SJSA1 (cell line): ENCODE data around the gene RBM17. TPM values are rescaled to one million over a fixed set of nuclear protein-coding genes. Genes with fewer than 3 reads are reported as not detected.
A peak's percentile ranks its signal among the peaks of the same experiment; 100 is the strongest.
"Not testable (repeated sequence)": the region's sequence is repeated elsewhere in the genome, so short reads cannot be mapped to it uniquely, and the experiment has no call there.

Source experiments
- DNase-seq, 2 experiments: peaks; one replicate each; pipeline ENCODE4 v3.0.0-alpha.2; 2015 to 2020; ENCODE audit warnings: low spot score in 2 of 2, low read depth in 1 of 2
- H3K27ac ChIP-seq: fragments of 250-450 bp; sonication (Bioruptor Pico); 2 replicates; pipeline ENCODE4 v1.5.1; 2020; ENCODE audit warnings: mild to moderate bottlenecking, moderate library complexity
- H3K27me3 ChIP-seq: fragments of 250-450 bp; sonication (Bioruptor Pico); replicated peaks from 2 replicates; pipeline ENCODE4 v1.5.1; 2020; ENCODE audit warnings: mild to moderate bottlenecking, moderate library complexity
- H3K36me3 ChIP-seq: fragments of 250-450 bp; sonication (Bioruptor Pico); 2 replicates; pipeline ENCODE4 v1.5.1; 2020; ENCODE audit warnings: mild to moderate bottlenecking
- H3K4me1 ChIP-seq: fragments of 250-450 bp; sonication (Bioruptor Pico); replicated peaks from 2 replicates; pipeline ENCODE4 v1.6.1; 2021; ENCODE audit warnings: mild to moderate bottlenecking
- H3K4me3 ChIP-seq: fragments of 250-450 bp; sonication (Bioruptor Pico); 2 replicates; pipeline ENCODE4 v1.5.1; 2020; ENCODE audit warnings: mild to moderate bottlenecking
- H3K9me3 ChIP-seq: fragments of 250-450 bp; sonication (Bioruptor Pico); replicated peaks from 2 replicates; pipeline ENCODE4 v1.5.1; 2020; ENCODE audit warnings: mild to moderate bottlenecking
- total RNA-seq: library from RNA; depleted of rRNA; stranded (reverse); fragments of >200 nt; shearing (Covaris generic); gene quantifications from 2 replicates; pipeline ENCODE4 v1.2.3, GENCODE V29; 2014

The RBM17 gene
- total RNA-seq, 1 experiment from 2014 or later, result 54.1 TPM

- H3K27ac ChIP-seq, result no peak overlapping the region
- DNase-seq, result no peak
- peaks cover 61% of the 10 kb centered on the region for H3K36me3 ChIP-seq
- H3K27me3 ChIP-seq, result no peaks in the 10 kb centered on the region
- H3K4me1 ChIP-seq, result no peaks in the 10 kb centered on the region
- no peak overlapping the region for H3K4me3 ChIP-seq
- no peaks in the 10 kb centered on the region for H3K9me3 ChIP-seq
Measured at GRCh38 chr10:6098156-6098555, 9.3 kb downstream of the RBM17 start.

- H3K9me3 ChIP-seq, result no peaks in the 10 kb centered on the region
- H3K27me3 ChIP-seq, result no peaks in the 10 kb centered on the region
- no peaks in the 10 kb centered on the region for H3K4me1 ChIP-seq
- no peak overlapping the region for H3K27ac ChIP-seq
- no peak for DNase-seq
- H3K4me3 ChIP-seq, result no peak overlapping the region
- H3K36me3 ChIP-seq, result peaks cover 75% of the 10 kb centered on the region
Measured at GRCh38 chr10:6100370-6100769, 11.5 kb downstream of the RBM17 start.

- Histone ChIP-seq H3K36me3 (peaks cover 77% of the 10 kb centered on the region), H3K4me1 (no peaks in the 10 kb centered on the region), H3K9me3 (no peaks in the 10 kb centered on the region), H3K27me3 (no peaks in the 10 kb centered on the region), H3K4me3 (no peak overlapping the region), H3K27ac (no peak overlapping the region)
- no peak for DNase-seq
Measured at GRCh38 chr10:6101181-6101580, 12.3 kb downstream of the RBM17 start.

- H3K36me3 ChIP-seq, result peaks cover 82% of the 10 kb centered on the region
Measured at GRCh38 chr10:6102128-6102527, 13.3 kb downstream of the RBM17 start.

GRCh38 chr10:6103591-6103990, 14.8 kb downstream of the RBM17 start:
- Histone ChIP-seq H3K36me3 (peaks cover 82% of the 10 kb centered on the region), H3K27me3 (no peaks in the 10 kb centered on the region), H3K27ac (no peak overlapping the region), H3K9me3 (no peaks in the 10 kb centered on the region), H3K4me3 (no peak overlapping the region), H3K4me1 (no peaks in the 10 kb centered on the region)
- no peak for DNase-seq

More at GRCh38 chr10:6102128-6102527, 13.3 kb downstream of the RBM17 start:
- Histone ChIP-seq H3K27me3 (no peaks in the 10 kb centered on the region), H3K4me1 (no peaks in the 10 kb centered on the region), H3K4me3 (no peak overlapping the region), H3K9me3 (no peaks in the 10 kb centered on the region), H3K27ac (no peak overlapping the region)
- no peak for DNase-seq

GRCh38 chr10:6107616-6108015, 18.8 kb downstream of the RBM17 start:
- H3K4me1 ChIP-seq, H3K9me3 ChIP-seq, H3K27ac ChIP-seq, DNase-seq, H3K27me3 ChIP-seq, H3K4me3 ChIP-seq: not testable (repeated sequence)
- peaks cover 92% of the 10 kb centered on the region for H3K36me3 ChIP-seq

- DNase-seq, result no peak
- H3K27ac ChIP-seq, result no peak overlapping the region
- no peaks in the 10 kb centered on the region for H3K4me1 ChIP-seq
- H3K4me3 ChIP-seq, result no peak overlapping the region
- peaks cover 92% of the 10 kb centered on the region for H3K36me3 ChIP-seq
- no peaks in the 10 kb centered on the region for H3K9me3 ChIP-seq
- H3K27me3 ChIP-seq, result no peaks in the 10 kb centered on the region
Measured at GRCh38 chr10:6108072-6108471, 19.2 kb downstream of the RBM17 start.

- no peaks in the 10 kb centered on the region for H3K9me3 ChIP-seq
- no peak overlapping the region for H3K27ac ChIP-seq
- peak in 1 of 2 experiments; percentile 38 for DNase-seq
- H3K4me3 ChIP-seq, result no peak overlapping the region
- no peaks in the 10 kb centered on the region for H3K27me3 ChIP-seq
- no peaks in the 10 kb centered on the region for H3K4me1 ChIP-seq
- H3K36me3 ChIP-seq, result peaks cover 92% of the 10 kb centered on the region
Measured at GRCh38 chr10:6108631-6109443, 20.0 kb downstream of the RBM17 start.

GRCh38 chr10:6109444-6109775, 20.6 kb downstream of the RBM17 start:
- no peaks in the 10 kb centered on the region for H3K9me3 ChIP-seq
- no peak overlapping the region for H3K4me3 ChIP-seq
- H3K27ac ChIP-seq, result no peak overlapping the region
- peaks cover 93% of the 10 kb centered on the region for H3K36me3 ChIP-seq
- no peaks in the 10 kb centered on the region for H3K27me3 ChIP-seq
- no peak for DNase-seq
- peaks cover 4% of the 10 kb centered on the region for H3K4me1 ChIP-seq

- Histone ChIP-seq H3K36me3 (peaks cover 95% of the 10 kb centered on the region), H3K27me3 (no peaks in the 10 kb centered on the region)
Measured at GRCh38 chr10:6110136-6110535, 21.3 kb downstream of the RBM17 start.

GRCh38 chr10:6112893-6113292, 24.1 kb downstream of the RBM17 start:
- H3K9me3 ChIP-seq, result no peaks in the 10 kb centered on the region
- no peak for DNase-seq
- peaks cover 85% of the 10 kb centered on the region for H3K36me3 ChIP-seq
- no peak overlapping the region for H3K27ac ChIP-seq
- no peaks in the 10 kb centered on the region for H3K27me3 ChIP-seq
- H3K4me1 ChIP-seq, result peaks cover 14% of the 10 kb centered on the region
- no peak overlapping the region for H3K4me3 ChIP-seq

More at GRCh38 chr10:6110136-6110535, 21.3 kb downstream of the RBM17 start:
- DNase-seq, result no peak
- Histone ChIP-seq H3K4me3 (no peak overlapping the region), H3K9me3 (no peaks in the 10 kb centered on the region), H3K4me1 (peaks cover 11% of the 10 kb centered on the region), H3K27ac (no peak overlapping the region)

GRCh38 chr10:6114299-6114698, 25.5 kb downstream of the RBM17 start:
- H3K4me3 ChIP-seq, result no peak overlapping the region
- H3K27me3 ChIP-seq, result no peaks in the 10 kb centered on the region
- H3K36me3 ChIP-seq, result peaks cover 71% of the 10 kb centered on the region
- no peak for DNase-seq
- peaks cover 14% of the 10 kb centered on the region for H3K4me1 ChIP-seq
- peak overlapping the region; percentile 22; the same call in 1 of the 2 replicates for H3K27ac ChIP-seq
- no peaks in the 10 kb centered on the region for H3K9me3 ChIP-seq

GRCh38 chr10:6114805-6115341, 26.0 kb downstream of the RBM17 start:
- no peak overlapping the region for H3K4me3 ChIP-seq
- peak overlapping the region; percentile 22 for H3K27ac ChIP-seq
- peak in 1 of 2 experiments; percentile 61 for DNase-seq
- peaks cover 14% of the 10 kb centered on the region for H3K4me1 ChIP-seq
- H3K9me3 ChIP-seq, result no peaks in the 10 kb centered on the region
- no peaks in the 10 kb centered on the region for H3K27me3 ChIP-seq
- H3K36me3 ChIP-seq, result peaks cover 66% of the 10 kb centered on the region

- no peak for DNase-seq
- Histone ChIP-seq H3K4me1 (peaks cover 14% of the 10 kb centered on the region), H3K27me3 (no peaks in the 10 kb centered on the region), H3K4me3 (no peak overlapping the region), H3K27ac (peak overlapping the region; percentile 22), H3K36me3 (peaks cover 60% of the 10 kb centered on the region), H3K9me3 (no peaks in the 10 kb centered on the region)
Measured at GRCh38 chr10:6115411-6115810, 26.6 kb downstream of the RBM17 start.
